Neural cell (in vitro differentiated cells): ENCODE data around the gene LAPTM5.

ENCODE experiments used
- CTCF ChIP-seq: fragments of 450-650 bp; IDR thresholded peaks from 2 replicates; pipeline ENCODE4 v1.5.1; 2014; ENCODE audit warnings: antibody characterized with exemption, mild to moderate bottlenecking, moderate library complexity; ENCODE audit not compliant: poor library complexity, severe bottlenecking
- EP300 ChIP-seq: fragments of 450-650 bp; conservative IDR thresholded peaks from 2 replicates; pipeline ENCODE4 v1.6.1; 2014; ENCODE audit warnings: antibody characterized with exemption, mild to moderate bottlenecking, moderate library complexity; ENCODE audit not compliant: poor library complexity, severe bottlenecking
- EZH2 ChIP-seq: fragments of 200-600, 300-800 bp; shearing (Covaris generic), sonication (generic); IDR thresholded peaks from 2 replicates; pipeline ENCODE4 v1.6.1; 2014; ENCODE audit warnings: antibody characterized with exemption, low read length, borderline replicate concordance, mild to moderate bottlenecking; ENCODE audit not compliant: insufficient read depth, poor library complexity, severe bottlenecking
- MXI1 ChIP-seq: fragments of 450-650 bp; conservative IDR thresholded peaks from 2 replicates; pipeline ENCODE4 v1.6.1; 2014; ENCODE audit warnings: antibody characterized with exemption, mild to moderate bottlenecking; ENCODE audit not compliant: poor library complexity, severe bottlenecking
- POLR2AphosphoS5 ChIP-seq: IDR thresholded peaks from 2 replicates; pipeline ENCODE4 v1.6.1; 2012
- RAD21 ChIP-seq: fragments of 450-650 bp; conservative IDR thresholded peaks from 2 replicates; pipeline ENCODE4 v1.6.1; 2014; ENCODE audit warnings: antibody characterized with exemption, mild to moderate bottlenecking, moderate library complexity
- REST ChIP-seq: IDR thresholded peaks from 2 replicates; pipeline ENCODE4 v1.6.1; 2012; ENCODE audit warnings: borderline replicate concordance
- SMC3 ChIP-seq: fragments of 450-650 bp; conservative IDR thresholded peaks from 2 replicates; pipeline ENCODE4 v1.6.1; 2014; ENCODE audit warnings: antibody characterized with exemption, mild to moderate bottlenecking, moderate library complexity; ENCODE audit not compliant: poor library complexity
- TAF1 ChIP-seq: IDR thresholded peaks from 2 replicates; pipeline ENCODE4 v1.6.1; 2012; ENCODE audit warnings: low read depth

GRCh38 chr1:30745834-30746208, 11.8 kb downstream of the LAPTM5 start:
- TF ChIP-seq CTCF, result no peak
- no peak for TF ChIP-seq TAF1
- no peak for TF ChIP-seq REST
- no peak for TF ChIP-seq POLR2AphosphoS5
- no peak for TF ChIP-seq EZH2
- TF ChIP-seq RAD21, result no peak
- no peak for TF ChIP-seq EP300
- no peak for TF ChIP-seq MXI1
- TF ChIP-seq SMC3, result no peak
